KMS-11 (cell line): ENCODE results near the gene GLI3.

Experiments used
- H2AFZ ChIP-seq: fragments of 200-600 bp; sonication (generic); 2 replicates; pipeline ENCODE4 v1.6.1; 2016; ENCODE audit warnings: antibody characterized with exemption, mixed run types, low read depth
- H3K27ac ChIP-seq: fragments of 200-600 bp; sonication (generic); 2 replicates; pipeline ENCODE4 v1.6.1; 2016; ENCODE audit warnings: mild to moderate bottlenecking, mixed run types
- H3K27me3 ChIP-seq: fragments of 200-600 bp; sonication (generic); 2 replicates; pipeline ENCODE4 v1.6.1; 2017; ENCODE audit warnings: mild to moderate bottlenecking, low read depth, mixed run types, moderate library complexity; ENCODE audit not compliant: insufficient read depth
- H3K36me3 ChIP-seq: fragments of 200-600 bp; sonication (generic); 2 replicates; pipeline ENCODE4 v1.6.1; 2017; ENCODE audit warnings: mild to moderate bottlenecking, mixed run types; ENCODE audit not compliant: insufficient read depth
- H3K4me1 ChIP-seq: fragments of 200-600 bp; sonication (generic); 2 replicates; pipeline ENCODE4 v1.6.1; 2016; ENCODE audit warnings: mild to moderate bottlenecking, low read depth, mixed run types; ENCODE audit not compliant: poor library complexity, severe bottlenecking
- H3K4me2 ChIP-seq: fragments of 200-600 bp; sonication (generic); 2 replicates; pipeline ENCODE4 v1.7.0; 2016; ENCODE audit warnings: mild to moderate bottlenecking, mixed run types
- H3K4me3 ChIP-seq: fragments of 200-600 bp; sonication (generic); IDR thresholded peaks from 2 replicates; pipeline ENCODE4 v1.6.1; 2017; ENCODE audit warnings: low read depth, low read length, mixed read lengths; ENCODE audit not compliant: insufficient read depth
- H3K79me2 ChIP-seq: fragments of 200-600 bp; sonication (generic); 2 replicates; pipeline ENCODE4 v1.6.1; 2016; ENCODE audit warnings: low read depth, mixed run types; ENCODE audit not compliant: insufficient read depth
- H3K9ac ChIP-seq: fragments of 200-600 bp; sonication (generic); 2 replicates; pipeline ENCODE4 v1.6.1; 2016; ENCODE audit warnings: mild to moderate bottlenecking, mixed run types
- H4K20me1 ChIP-seq: fragments of 200-600 bp; sonication (generic); 2 replicates; pipeline ENCODE4 v1.6.1; 2016; ENCODE audit warnings: mild to moderate bottlenecking, mixed run types; ENCODE audit not compliant: insufficient read depth
- CTCF ChIP-seq: fragments of 200-600 bp; sonication (generic); conservative IDR thresholded peaks from 2 replicates; pipeline ENCODE4 v1.6.1; 2017; ENCODE audit warnings: low read depth, mild to moderate bottlenecking, antibody characterized with exemption, low read length, moderate library complexity, mixed read lengths

GLI3 gene

GRCh38 chr7:42012313-42012712 lies 224.7 kb downstream of the GLI3 start:
- no peaks in the 10 kb centered on the region for H4K20me1 ChIP-seq
- no peaks in the 10 kb centered on the region for H3K79me2 ChIP-seq
- H3K4me3 ChIP-seq, result no peak overlapping the region
- H3K4me2 ChIP-seq, result no peak overlapping the region
- TF ChIP-seq CTCF, result no peak
- no peaks in the 10 kb centered on the region for H3K27me3 ChIP-seq
- no peak overlapping the region for H3K27ac ChIP-seq
- no peak overlapping the region for H2AFZ ChIP-seq
- H3K4me1 ChIP-seq, result no peaks in the 10 kb centered on the region
- H3K9ac ChIP-seq, result no peak overlapping the region
- H3K36me3 ChIP-seq, result no peaks in the 10 kb centered on the region

GRCh38 chr7:42011846-42012245 lies 225.2 kb downstream of the GLI3 start:
- no peak overlapping the region for H3K27ac ChIP-seq

DNA sequence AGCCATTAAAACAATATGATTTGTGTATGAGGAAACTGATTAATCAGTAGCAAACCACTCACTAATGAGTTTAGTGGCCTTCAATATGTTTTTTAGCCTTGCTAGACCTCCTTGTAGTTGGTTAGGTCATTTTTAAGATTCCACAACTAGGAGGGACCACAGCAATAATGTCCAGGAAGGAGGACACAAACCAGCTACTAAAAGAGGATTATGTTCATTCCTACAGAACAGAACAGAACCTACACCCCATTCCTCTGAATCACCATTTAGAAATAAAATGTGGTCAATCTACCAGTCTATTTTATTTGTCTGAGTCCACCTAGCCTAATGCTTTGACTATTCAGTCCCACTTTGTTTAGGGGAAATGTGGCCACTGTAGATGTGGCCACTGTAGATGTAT lies 226.3 kb downstream of the GLI3 start:
- H3K27ac ChIP-seq, result no peak overlapping the region
- no peaks in the 10 kb centered on the region for H3K36me3 ChIP-seq
- no peak for TF ChIP-seq CTCF
- H4K20me1 ChIP-seq, result no peaks in the 10 kb centered on the region
- no peaks in the 10 kb centered on the region for H3K27me3 ChIP-seq
- no peak overlapping the region for H2AFZ ChIP-seq
- no peak overlapping the region for H3K4me3 ChIP-seq
- no peaks in the 10 kb centered on the region for H3K4me1 ChIP-seq
- no peak overlapping the region for H3K4me2 ChIP-seq
- no peaks in the 10 kb centered on the region for H3K79me2 ChIP-seq
- no peak overlapping the region for H3K9ac ChIP-seq

More at GRCh38 chr7:42011846-42012245, 225.2 kb downstream of the GLI3 start:
- Histone ChIP-seq H3K36me3 (no peaks in the 10 kb centered on the region), H3K79me2 (no peaks in the 10 kb centered on the region), H3K4me3 (no peak overlapping the region), H4K20me1 (no peaks in the 10 kb centered on the region), H3K9ac (no peak overlapping the region), H2AFZ (no peak overlapping the region), H3K27me3 (no peaks in the 10 kb centered on the region), H3K4me2 (no peak overlapping the region), H3K4me1 (no peaks in the 10 kb centered on the region)
- no peak for TF ChIP-seq CTCF

GRCh38 chr7:42006801-42007513 lies 230.1 kb downstream of the GLI3 start:
- no peaks in the 10 kb centered on the region for H3K27me3 ChIP-seq
- H3K27ac ChIP-seq, result no peak overlapping the region
- no peak overlapping the region for H3K9ac ChIP-seq
- TF ChIP-seq CTCF, result no peak
- no peaks in the 10 kb centered on the region for H4K20me1 ChIP-seq
- H2AFZ ChIP-seq, result no peak overlapping the region
- H3K4me2 ChIP-seq, result no peak overlapping the region
- no peak overlapping the region for H3K4me3 ChIP-seq
- H3K4me1 ChIP-seq, result no peaks in the 10 kb centered on the region
- H3K79me2 ChIP-seq, result no peaks in the 10 kb centered on the region
- H3K36me3 ChIP-seq, result no peaks in the 10 kb centered on the region
